Measurements from ENCODE around the gene SWAP70. TPM values are rescaled to one million over a fixed set of nuclear protein-coding genes. Genes with fewer than 3 reads are reported as not detected.

The SWAP70 gene
- total and polyA plus RNA-seq, 2 of the 8 experiments (the other 6 are each of a cell fraction or from before 2014, with no cell fraction given), result 14.8 to 37.5 TPM

DNA sequence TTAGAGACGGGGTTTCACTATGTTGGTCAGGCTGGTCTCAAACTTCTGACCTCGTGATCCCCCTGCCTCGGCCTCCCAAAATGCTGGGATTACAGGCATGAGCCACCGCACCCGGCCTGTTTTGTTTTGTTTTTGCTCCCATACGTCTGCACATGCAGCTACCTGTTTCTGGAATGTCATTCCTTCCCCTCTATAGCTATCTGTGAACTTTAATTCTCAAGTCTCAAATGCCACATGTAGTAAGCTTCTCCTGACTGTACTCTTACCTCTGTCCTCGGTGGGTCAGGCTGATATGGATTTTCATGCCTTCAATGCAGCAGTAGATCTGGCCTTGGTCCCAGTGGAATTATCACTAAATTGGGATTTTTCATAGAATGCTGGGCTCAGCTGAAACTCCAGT is 12.4 kb upstream of the SWAP70 start (continued):
- no peak for TF ChIP-seq CTBP2 (IDR thresholded peaks at IDR 0.05; ENCODE audit: borderline replicate concordance, insufficient read depth, insufficient read length, low read length)
